ENCODE results near the gene IFNLR1.

The IFNLR1 gene

DNA sequence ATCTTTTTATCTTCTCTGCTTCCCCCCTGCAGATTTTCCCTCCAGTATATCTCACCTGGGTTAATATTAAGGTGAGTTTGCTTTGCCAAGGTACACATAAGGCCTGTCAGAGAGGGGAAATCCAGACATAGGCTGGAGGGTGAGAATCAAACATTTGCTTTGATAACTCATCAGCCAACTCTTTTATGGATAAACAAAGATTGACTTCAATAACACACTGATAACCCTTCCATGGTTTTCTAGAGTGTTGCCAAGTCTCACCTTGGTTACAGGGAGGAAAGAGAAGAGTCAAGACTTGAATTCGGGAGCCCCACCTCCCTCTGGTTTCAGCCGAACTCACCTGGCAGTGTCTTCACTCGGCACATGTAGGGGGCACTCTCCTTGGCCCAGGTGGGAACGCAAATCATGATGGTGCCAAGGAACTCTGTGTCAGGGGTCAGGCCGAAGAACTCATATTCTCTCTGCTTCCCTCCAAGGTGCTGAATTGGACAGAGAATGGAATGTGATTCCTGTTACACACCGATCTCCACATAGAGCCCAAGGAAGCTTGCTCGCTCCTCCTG is 59.2 kb downstream of the IFNLR1 start (continued):
- no peak for TF ChIP-seq CSRNP3 (CRISPR knock-in tag; IDR thresholded peaks at IDR 0.05)

DNA sequence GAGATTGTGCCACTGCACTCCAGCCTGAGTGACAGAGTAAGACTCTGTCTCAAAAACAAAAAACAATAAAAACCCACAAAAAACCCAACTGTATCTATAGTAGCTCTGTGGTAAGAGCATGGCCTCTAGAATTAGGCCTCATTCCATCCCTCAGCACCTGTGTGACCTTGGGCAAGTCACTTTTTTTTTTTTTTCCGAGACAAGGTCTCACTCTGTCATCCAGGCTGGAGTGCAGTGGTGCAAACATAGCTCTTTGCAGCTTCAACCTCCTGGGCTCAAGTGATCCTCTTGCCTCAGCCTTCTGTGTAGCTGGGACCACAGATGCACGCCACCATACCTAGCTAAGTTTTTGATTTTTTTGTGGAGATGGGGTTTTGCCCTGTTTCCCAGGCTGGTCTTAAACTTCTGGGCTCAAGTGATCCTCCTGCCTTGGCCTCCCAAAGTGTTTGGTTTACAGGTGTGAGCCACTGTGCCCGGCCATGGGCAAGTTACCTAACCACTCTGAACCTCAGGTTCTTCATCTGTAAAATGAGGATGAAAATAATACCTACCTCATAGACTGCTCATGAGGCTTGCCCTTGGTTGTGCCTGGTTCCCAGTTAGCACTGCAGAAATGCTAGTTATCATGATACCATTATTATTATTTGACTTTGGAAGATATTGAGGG is 59.8 kb downstream of the IFNLR1 start:
- no peak for TF ChIP-seq ZNF8 (CRISPR knock-in tag; IDR thresholded peaks at IDR 0.05)
- TF ChIP-seq RARB (CRISPR knock-in tag; IDR thresholded peaks at IDR 0.05), result no peak
- TF ChIP-seq ZNF565 (CRISPR knock-in tag; conservative IDR thresholded peaks at IDR 0.05; ENCODE audit: low read depth), result no peak
- no peak for TF ChIP-seq CSRNP3 (CRISPR knock-in tag; IDR thresholded peaks at IDR 0.05)
- TF ChIP-seq ZNF70 (CRISPR knock-in tag; IDR thresholded peaks at IDR 0.05), result no peak
- TF ChIP-seq GLIS3 (CRISPR knock-in tag; IDR thresholded peaks at IDR 0.05), result no peak
- TF ChIP-seq, protein P1, sequence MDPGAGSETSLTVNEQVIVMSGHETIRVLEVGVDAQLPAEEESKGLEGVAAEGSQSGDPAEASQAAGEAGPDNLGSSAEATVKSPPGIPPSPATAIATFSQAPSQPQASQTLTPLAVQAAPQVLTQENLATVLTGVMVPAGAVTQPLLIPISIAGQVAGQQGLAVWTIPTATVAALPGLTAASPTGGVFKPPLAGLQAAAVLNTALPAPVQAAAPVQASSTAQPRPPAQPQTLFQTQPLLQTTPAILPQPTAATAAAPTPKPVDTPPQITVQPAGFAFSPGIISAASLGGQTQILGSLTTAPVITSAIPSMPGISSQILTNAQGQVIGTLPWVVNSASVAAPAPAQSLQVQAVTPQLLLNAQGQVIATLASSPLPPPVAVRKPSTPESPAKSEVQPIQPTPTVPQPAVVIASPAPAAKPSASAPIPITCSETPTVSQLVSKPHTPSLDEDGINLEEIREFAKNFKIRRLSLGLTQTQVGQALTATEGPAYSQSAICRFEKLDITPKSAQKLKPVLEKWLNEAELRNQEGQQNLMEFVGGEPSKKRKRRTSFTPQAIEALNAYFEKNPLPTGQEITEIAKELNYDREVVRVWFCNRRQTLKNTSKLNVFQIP (CRISPR knock-in tag; IDR thresholded peaks at IDR 0.05; ENCODE audit: borderline replicate concordance, low read depth), result no peak
- TF ChIP-seq ARNTL (CRISPR knock-in tag; IDR thresholded peaks at IDR 0.05; ENCODE audit: borderline replicate concordance, low read depth), result no peak
- TF ChIP-seq TCF4 (CRISPR knock-in tag; IDR thresholded peaks at IDR 0.05; ENCODE audit: borderline replicate concordance), result no peak
- TF ChIP-seq BACH2 (CRISPR knock-in tag; IDR thresholded peaks at IDR 0.05; ENCODE audit: borderline replicate concordance), result no peak
- TF ChIP-seq ISL1 (CRISPR knock-in tag; IDR thresholded peaks at IDR 0.05), result no peak
- TF ChIP-seq, protein P2, sequence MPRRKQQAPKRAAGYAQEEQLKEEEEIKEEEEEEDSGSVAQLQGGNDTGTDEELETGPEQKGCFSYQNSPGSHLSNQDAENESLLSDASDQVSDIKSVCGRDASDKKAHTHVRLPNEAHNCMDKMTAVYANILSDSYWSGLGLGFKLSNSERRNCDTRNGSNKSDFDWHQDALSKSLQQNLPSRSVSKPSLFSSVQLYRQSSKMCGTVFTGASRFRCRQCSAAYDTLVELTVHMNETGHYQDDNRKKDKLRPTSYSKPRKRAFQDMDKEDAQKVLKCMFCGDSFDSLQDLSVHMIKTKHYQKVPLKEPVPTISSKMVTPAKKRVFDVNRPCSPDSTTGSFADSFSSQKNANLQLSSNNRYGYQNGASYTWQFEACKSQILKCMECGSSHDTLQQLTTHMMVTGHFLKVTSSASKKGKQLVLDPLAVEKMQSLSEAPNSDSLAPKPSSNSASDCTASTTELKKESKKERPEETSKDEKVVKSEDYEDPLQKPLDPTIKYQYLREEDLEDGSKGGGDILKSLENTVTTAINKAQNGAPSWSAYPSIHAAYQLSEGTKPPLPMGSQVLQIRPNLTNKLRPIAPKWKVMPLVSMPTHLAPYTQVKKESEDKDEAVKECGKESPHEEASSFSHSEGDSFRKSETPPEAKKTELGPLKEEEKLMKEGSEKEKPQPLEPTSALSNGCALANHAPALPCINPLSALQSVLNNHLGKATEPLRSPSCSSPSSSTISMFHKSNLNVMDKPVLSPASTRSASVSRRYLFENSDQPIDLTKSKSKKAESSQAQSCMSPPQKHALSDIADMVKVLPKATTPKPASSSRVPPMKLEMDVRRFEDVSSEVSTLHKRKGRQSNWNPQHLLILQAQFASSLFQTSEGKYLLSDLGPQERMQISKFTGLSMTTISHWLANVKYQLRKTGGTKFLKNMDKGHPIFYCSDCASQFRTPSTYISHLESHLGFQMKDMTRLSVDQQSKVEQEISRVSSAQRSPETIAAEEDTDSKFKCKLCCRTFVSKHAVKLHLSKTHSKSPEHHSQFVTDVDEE (CRISPR knock-in tag; IDR thresholded peaks at IDR 0.05), result no peak
- no peak for TF ChIP-seq ESRRG (CRISPR knock-in tag; IDR thresholded peaks at IDR 0.05)
- TF ChIP-seq SNAI2 (CRISPR knock-in tag; IDR thresholded peaks at IDR 0.05), result no peak
- no peak for TF ChIP-seq ZFP3 (CRISPR knock-in tag; IDR thresholded peaks at IDR 0.05)
- TF ChIP-seq, protein P3, sequence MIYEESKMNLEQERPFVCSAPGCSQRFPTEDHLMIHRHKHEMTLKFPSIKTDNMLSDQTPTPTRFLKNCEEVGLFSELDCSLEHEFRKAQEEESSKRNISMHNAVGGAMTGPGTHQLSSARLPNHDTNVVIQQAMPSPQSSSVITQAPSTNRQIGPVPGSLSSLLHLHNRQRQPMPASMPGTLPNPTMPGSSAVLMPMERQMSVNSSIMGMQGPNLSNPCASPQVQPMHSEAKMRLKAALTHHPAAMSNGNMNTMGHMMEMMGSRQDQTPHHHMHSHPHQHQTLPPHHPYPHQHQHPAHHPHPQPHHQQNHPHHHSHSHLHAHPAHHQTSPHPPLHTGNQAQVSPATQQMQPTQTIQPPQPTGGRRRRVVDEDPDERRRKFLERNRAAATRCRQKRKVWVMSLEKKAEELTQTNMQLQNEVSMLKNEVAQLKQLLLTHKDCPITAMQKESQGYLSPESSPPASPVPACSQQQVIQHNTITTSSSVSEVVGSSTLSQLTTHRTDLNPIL (CRISPR knock-in tag; IDR thresholded peaks at IDR 0.05; ENCODE audit: low read depth), result no peak
- no peak for TF ChIP-seq PPARA (CRISPR knock-in tag; IDR thresholded peaks at IDR 0.05; ENCODE audit: borderline replicate concordance)
- ATAC-seq, result no peak

DNA sequence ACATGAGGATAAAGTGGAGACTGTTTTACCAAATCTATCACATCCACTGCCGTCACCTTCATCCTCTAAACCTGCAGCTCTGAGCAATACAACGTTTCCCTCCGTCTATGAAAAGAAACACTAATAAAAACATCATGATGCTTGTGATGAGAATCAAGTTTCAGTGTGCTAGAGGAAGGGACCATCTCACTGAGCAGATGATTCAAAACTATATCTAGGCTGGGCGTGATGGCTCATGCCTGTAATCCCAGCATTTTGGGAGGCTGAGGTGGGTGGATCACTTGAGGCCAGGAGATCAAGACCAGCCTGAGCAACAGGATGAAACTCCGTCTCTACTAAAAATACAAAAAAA is 60.4 kb downstream of the IFNLR1 start:
- TF ChIP-seq ESRRG (CRISPR knock-in tag; IDR thresholded peaks at IDR 0.05) (no peak), BACH2 (CRISPR knock-in tag; IDR thresholded peaks at IDR 0.05; ENCODE audit: borderline replicate concordance) (no peak), RARB (CRISPR knock-in tag; IDR thresholded peaks at IDR 0.05) (no peak), CSRNP3 (CRISPR knock-in tag; IDR thresholded peaks at IDR 0.05) (no peak), ZFP3 (CRISPR knock-in tag; IDR thresholded peaks at IDR 0.05) (no peak), ARNTL (CRISPR knock-in tag; IDR thresholded peaks at IDR 0.05; ENCODE audit: borderline replicate concordance, low read depth) (no peak)
- TF ChIP-seq, protein P1 (CRISPR knock-in tag; IDR thresholded peaks at IDR 0.05; ENCODE audit: borderline replicate concordance, low read depth), result no peak

More for the DNA sequence above, 60.4 kb downstream of the IFNLR1 start:
- ATAC-seq, result no peak

Measured in SK-N-SH treated with all-trans-retinoic acid at 6 μM for 48 hours (cell line).